Hematopoietic multipotent progenitor cell treated with erythropoietin and hydrocortisone succinate and interleukin-3 and kit ligand, for 15 days (in vitro differentiated cells): ENCODE measurements around the gene MASP2.

Source experiments
- DNase-seq: peaks from one replicate; pipeline ENCODE4 v3.0.0-alpha.2; 2015; ENCODE audit warnings: low spot score

The MASP2 gene

GRCh38 chr1:10989095-10989494 is 57.9 kb downstream of the MASP2 start:
- no peak for DNase-seq

GRCh38 chr1:10987840-10988417 is 59.1 kb downstream of the MASP2 start:
- no peak for DNase-seq

GRCh38 chr1:10986525-10986890 is 60.5 kb downstream of the MASP2 start:
- DNase-seq, result no peak

GRCh38 chr1:10980841-10981727 is 66.0 kb downstream of the MASP2 start:
- DNase-seq, result no peak

GRCh38 chr1:10980094-10980577 is 66.9 kb downstream of the MASP2 start:
- no peak for DNase-seq

- no peak for DNase-seq
Observed at GRCh38 chr1:10979483-10979920, 67.5 kb downstream of the MASP2 start.

- DNase-seq, result no peak
Observed at GRCh38 chr1:10978719-10979118, 68.3 kb downstream of the MASP2 start.
